Osteocyte (in vitro differentiated cells): ENCODE results near the gene PPIG. TPM values are rescaled to one million over a fixed set of nuclear protein-coding genes. Genes with fewer than 3 reads are reported as not detected.
"Not testable (repeated sequence)": the region's sequence is repeated elsewhere in the genome, so short reads cannot be mapped to it uniquely, and the experiment has no call there.

Experiments used
- DNase-seq: peaks from one replicate; pipeline ENCODE4 v3.0.0; 2021; ENCODE audit warnings: mixed read lengths; ENCODE audit not compliant: unreplicated experiment; ENCODE audit errors: extremely low spot score
- H3K27ac Mint-ChIP-seq: one replicate; pipeline ENCODE4 v1.8.0; 2021; ENCODE audit warnings: mild to moderate bottlenecking, mixed read lengths; ENCODE audit not compliant: unreplicated experiment
- H3K27me3 Mint-ChIP-seq: one replicate; pipeline ENCODE4 v1.8.0; 2021; ENCODE audit warnings: mixed read lengths; ENCODE audit not compliant: unreplicated experiment
- H3K36me3 Mint-ChIP-seq: one replicate; pipeline ENCODE4 v1.8.0; 2021; ENCODE audit warnings: mixed read lengths; ENCODE audit not compliant: unreplicated experiment
- H3K4me1 Mint-ChIP-seq: one replicate; pipeline ENCODE4 v1.8.0; 2021; ENCODE audit warnings: mixed read lengths; ENCODE audit not compliant: unreplicated experiment
- H3K4me3 Mint-ChIP-seq: one replicate; pipeline ENCODE4 v1.8.0; 2021; ENCODE audit warnings: mild to moderate bottlenecking, moderate library complexity, mixed read lengths; ENCODE audit not compliant: unreplicated experiment
- H3K9me3 Mint-ChIP-seq: one replicate; pipeline ENCODE4 v1.8.0; 2021; ENCODE audit warnings: mixed read lengths; ENCODE audit not compliant: unreplicated experiment
- total RNA-seq: library from RNA; stranded (reverse); gene quantifications from 2 replicates; pipeline ENCODE4 v1.2.1, GENCODE V29; 2021
- TF ChIP-seq, protein P1 (sequence below): fragments of 200-600 bp; sonication (generic); IDR thresholded peaks from 2 replicates; pipeline ENCODE4 v1.5.0; 2021; ENCODE audit warnings: antibody characterized with exemption, mild to moderate bottlenecking, moderate library complexity

The PPIG gene
- total RNA-seq, 1 donor from 2014 or later, result 45.9 TPM

DNA sequence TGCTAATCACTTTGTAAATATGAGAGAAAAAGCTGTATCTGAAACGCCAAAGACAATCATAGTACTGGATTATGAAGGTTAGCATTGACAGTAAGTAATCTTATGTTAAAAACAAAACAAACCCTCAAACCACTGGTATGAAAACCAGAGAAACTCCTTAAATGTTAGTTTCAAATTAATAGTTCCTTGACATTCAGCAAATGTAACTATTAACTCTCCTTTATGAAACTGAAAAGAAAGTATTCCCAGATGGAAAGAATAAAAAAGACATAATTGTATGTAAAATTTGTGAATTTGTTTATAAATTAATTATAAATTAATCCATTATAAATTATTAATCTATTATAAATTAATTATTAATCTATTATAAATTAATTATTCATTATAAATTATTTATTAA lies 22.8 kb upstream of the PPIG start:
- Mint-ChIP-seq H3K9me3 (no peaks in the 10 kb centered on the region), H3K27ac (no peak overlapping the region), H3K4me3 (no peak overlapping the region), H3K27me3 (no peaks in the 10 kb centered on the region), H3K4me1 (no peaks in the 10 kb centered on the region), H3K36me3 (peaks cover 11% of the 10 kb centered on the region)
- TF ChIP-seq, protein P1, sequence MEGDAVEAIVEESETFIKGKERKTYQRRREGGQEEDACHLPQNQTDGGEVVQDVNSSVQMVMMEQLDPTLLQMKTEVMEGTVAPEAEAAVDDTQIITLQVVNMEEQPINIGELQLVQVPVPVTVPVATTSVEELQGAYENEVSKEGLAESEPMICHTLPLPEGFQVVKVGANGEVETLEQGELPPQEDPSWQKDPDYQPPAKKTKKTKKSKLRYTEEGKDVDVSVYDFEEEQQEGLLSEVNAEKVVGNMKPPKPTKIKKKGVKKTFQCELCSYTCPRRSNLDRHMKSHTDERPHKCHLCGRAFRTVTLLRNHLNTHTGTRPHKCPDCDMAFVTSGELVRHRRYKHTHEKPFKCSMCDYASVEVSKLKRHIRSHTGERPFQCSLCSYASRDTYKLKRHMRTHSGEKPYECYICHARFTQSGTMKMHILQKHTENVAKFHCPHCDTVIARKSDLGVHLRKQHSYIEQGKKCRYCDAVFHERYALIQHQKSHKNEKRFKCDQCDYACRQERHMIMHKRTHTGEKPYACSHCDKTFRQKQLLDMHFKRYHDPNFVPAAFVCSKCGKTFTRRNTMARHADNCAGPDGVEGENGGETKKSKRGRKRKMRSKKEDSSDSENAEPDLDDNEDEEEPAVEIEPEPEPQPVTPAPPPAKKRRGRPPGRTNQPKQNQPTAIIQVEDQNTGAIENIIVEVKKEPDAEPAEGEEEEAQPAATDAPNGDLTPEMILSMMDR, result no peak
- no peak for DNase-seq

DNA sequence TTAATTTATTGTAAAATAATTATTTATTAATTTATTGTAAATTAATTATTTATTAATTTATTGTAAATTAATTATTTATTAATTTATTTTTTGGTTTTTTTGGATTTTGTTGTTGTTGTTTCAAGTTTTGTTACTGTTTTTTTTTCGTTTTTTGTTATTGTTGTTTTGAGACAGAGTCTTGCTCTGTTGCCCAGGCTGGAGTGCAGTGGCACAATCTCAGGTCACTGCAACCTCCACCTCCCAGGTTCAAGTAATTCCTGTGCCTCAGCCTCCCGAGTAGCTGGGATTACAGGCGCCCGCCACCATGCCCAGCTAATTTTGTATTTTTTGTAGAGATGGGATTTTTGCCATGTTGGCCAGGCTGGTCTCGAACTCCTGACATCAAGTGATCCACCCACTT lies 22.1 kb upstream of the PPIG start:
- not testable (repeated sequence) for DNase-seq, H3K4me1 Mint-ChIP-seq, H3K4me3 Mint-ChIP-seq, H3K9me3 Mint-ChIP-seq, H3K27me3 Mint-ChIP-seq, H3K27ac Mint-ChIP-seq
- peaks cover 11% of the 10 kb centered on the region for H3K36me3 Mint-ChIP-seq

DNA sequence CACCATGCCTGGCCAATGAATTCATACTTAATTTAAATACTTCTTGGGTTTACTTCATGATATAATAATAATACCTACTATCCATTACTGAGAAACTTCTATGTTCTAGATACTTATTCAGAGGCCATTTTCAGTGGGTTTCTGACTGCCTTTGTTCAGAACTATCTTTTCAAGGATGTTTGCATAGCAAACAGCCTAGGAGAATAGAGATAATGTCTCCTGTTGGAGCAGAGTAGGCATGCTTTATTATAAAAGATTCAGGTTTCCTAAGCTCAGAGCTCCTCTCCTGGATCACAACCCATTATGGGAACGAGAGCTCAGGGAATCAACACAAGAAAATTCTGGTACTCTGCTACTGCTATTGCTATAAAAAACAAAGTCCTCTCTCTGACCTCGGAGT lies 21.6 kb upstream of the PPIG start:
- Mint-ChIP-seq H3K4me1 (no peaks in the 10 kb centered on the region), H3K27ac (no peak overlapping the region), H3K36me3 (peaks cover 11% of the 10 kb centered on the region), H3K9me3 (no peaks in the 10 kb centered on the region), H3K4me3 (no peak overlapping the region), H3K27me3 (no peaks in the 10 kb centered on the region)
- no peak for DNase-seq
- TF ChIP-seq, protein P1, result no peak

DNA sequence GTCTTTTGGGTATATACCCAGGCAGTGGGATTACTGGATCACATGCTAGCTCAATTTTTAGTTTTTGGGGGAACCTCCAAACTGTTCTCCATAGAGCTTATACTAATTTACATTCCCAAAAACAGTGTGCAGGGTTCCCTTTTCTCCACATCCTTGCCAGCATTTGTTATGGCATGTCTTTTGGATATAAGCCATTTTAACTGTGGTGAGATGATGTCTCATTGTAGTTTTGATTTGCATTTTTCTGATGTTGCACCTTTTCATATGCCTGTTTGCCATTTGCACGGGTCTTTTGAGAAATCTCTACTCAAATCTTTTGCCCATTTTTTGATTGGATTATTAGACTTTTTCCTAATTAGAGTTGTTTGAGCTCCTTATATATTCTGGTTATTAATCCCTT lies 18.5 kb upstream of the PPIG start:
- Mint-ChIP-seq H3K4me3 (no peak overlapping the region), H3K27me3 (no peaks in the 10 kb centered on the region), H3K9me3 (no peaks in the 10 kb centered on the region), H3K4me1 (peaks cover 5% of the 10 kb centered on the region), H3K27ac (no peak overlapping the region), H3K36me3 (peaks cover 11% of the 10 kb centered on the region)
- TF ChIP-seq, protein P1, result no peak
- no peak for DNase-seq

DNA sequence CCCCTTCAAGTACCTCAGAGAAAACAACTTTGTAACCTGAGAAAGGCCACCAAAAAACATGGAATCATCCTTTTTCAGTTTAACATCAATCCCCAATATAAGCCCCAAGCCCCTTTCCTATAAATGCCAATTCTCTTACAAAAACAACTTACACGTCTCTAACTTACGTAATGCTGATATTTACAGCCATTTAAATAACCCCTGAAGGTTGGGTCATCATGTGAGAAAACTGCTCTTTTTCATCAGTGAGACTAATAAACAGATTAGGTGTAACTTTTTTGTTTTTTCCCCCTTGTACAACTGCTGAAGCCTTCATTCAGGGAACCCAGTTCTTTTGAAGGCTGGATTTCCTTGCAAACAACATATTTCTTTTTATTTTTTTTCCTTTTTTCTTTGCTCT lies 14.2 kb upstream of the PPIG start:
- TF ChIP-seq, protein P1, result no peak

DNA sequence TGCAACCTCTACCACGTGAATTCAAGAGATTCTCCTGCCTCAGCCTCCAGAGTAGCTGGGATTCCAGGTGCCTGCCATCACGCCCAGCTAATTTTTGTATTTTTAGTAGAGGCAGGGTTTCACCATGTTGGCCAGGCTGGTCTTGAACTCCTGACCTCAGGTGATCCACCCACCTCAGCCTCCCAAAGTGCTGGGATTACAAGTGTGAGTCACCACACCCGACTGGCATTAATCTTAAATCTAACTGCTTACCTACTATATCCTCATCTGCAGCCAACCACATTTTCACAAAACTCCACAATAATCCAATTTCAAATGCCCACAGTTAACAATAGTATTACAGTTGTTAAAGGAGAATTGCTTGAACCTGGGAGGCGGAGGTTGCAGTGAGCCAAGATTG lies 13.4 kb upstream of the PPIG start:
- not testable (repeated sequence) for H3K36me3 Mint-ChIP-seq, H3K4me3 Mint-ChIP-seq, H3K27ac Mint-ChIP-seq, H3K27me3 Mint-ChIP-seq, H3K9me3 Mint-ChIP-seq, DNase-seq
- peaks cover 14% of the 10 kb centered on the region for H3K4me1 Mint-ChIP-seq

More for the DNA sequence above, 14.2 kb upstream of the PPIG start:
- DNase-seq, result no peak
- no peak overlapping the region for H3K4me3 Mint-ChIP-seq
- H3K36me3 Mint-ChIP-seq, result peaks cover 2% of the 10 kb centered on the region
- no peaks in the 10 kb centered on the region for H3K27me3 Mint-ChIP-seq
- no peak overlapping the region for H3K27ac Mint-ChIP-seq
- H3K4me1 Mint-ChIP-seq, result peaks cover 14% of the 10 kb centered on the region
- H3K9me3 Mint-ChIP-seq, result no peaks in the 10 kb centered on the region
